Esophagus squamous epithelium (tissue), 5 donors: ENCODE results near the gene GPR156. TPM values are rescaled to one million over a fixed set of nuclear protein-coding genes. Genes with fewer than 3 reads are reported as not detected.

Experiments used
- DNase-seq: peaks from one replicate; lab custom pipeline; 2025; lab: John Stamatoyannopoulos, UW
- H3K27ac ChIP-seq, 4 donors: fragments of 200-600 bp; sonication (generic); one replicate each; pipeline ENCODE4 v1.5.1; 2016 to 2019; ENCODE audit warnings: mild to moderate bottlenecking in 1 of 4
- H3K27me3 ChIP-seq, 4 donors: fragments of 200-600 bp; sonication (generic); 1 replicate in 3 of 4; 2 replicates in 1 of 4; pipeline versions ENCODE4 v1.5.1 to v1.6.0; 2017 to 2021; ENCODE audit warnings: antibody characterized with exemption in 1 of 4
- H3K36me3 ChIP-seq, 3 donors: fragments of 200-600 bp; sonication (generic); one replicate each; pipeline ENCODE4 v1.5.1; 2016 to 2019
- H3K4me1 ChIP-seq, 3 donors: fragments of 200-600 bp; sonication (generic); one replicate each; pipeline ENCODE4 v1.5.1; 2017 to 2019
- H3K4me3 ChIP-seq, 4 donors: fragments of 200-600 bp; sonication (generic); 1 replicate in 3 of 4; 2 replicates in 1 of 4; pipeline ENCODE4 v1.5.1; 2016 to 2019; ENCODE audit warnings: mild to moderate bottlenecking in 2 of 4, moderate library complexity in 1 of 4
- H3K9me3 ChIP-seq, 3 donors: fragments of 200-600 bp; sonication (generic); one replicate each; pipeline ENCODE4 v1.5.1; 2016 to 2019
- CTCF ChIP-seq, 6 experiments: fragments of 450-650 bp in 4 of 6; fragments of 200-600 bp in 2 of 6; sonication (generic) in 2 of 6; IDR thresholded peaks; one replicate each; pipeline ENCODE4 v1.5.1; 2016 to 2019; ENCODE audit warnings: antibody characterized with exemption in 6 of 6, mild to moderate bottlenecking in 4 of 6, moderate library complexity in 4 of 6
- POLR2A ChIP-seq, 4 donors: fragments of 450-650 bp; IDR thresholded peaks; one replicate each; pipeline ENCODE4 v1.6.1; 2017; ENCODE audit warnings: antibody characterized with exemption in 4 of 4, mild to moderate bottlenecking in 4 of 4, moderate library complexity in 3 of 4
- WGBS, 2 donors: methylation state at CpG; one replicate each; pipeline ENCODE4 v1.1.5; 2018; 5-methylcytosine and 5-hydroxymethylcytosine counted together
- intact Hi-C: fragments of 100-400 bp; cut with DNase I; formaldehyde crosslinking; loops from one replicate; pipeline ENCODE4 v1.15.0; 2022
- total RNA-seq, 4 donors: library from RNA; depleted of rRNA; stranded (reverse); fragments of >200 nt; gene quantifications; one replicate each; pipeline ENCODE4 v1.1.0, GENCODE V29; 2016
- donor health status: DM: yes; HTN: yes; CAD: no.

Gene GPR156
- total RNA-seq, 4 donors from 2014 or later, result 0.19 to 0.94 (median 0.57) TPM; not detected in 1

GRCh38 chr3:120148187-120148949, 136.7 kb downstream of the GPR156 start:
- peak overlapping the region in 3 of 4 donors; percentile 60 to 73 (median 70) for H3K27ac ChIP-seq
- 85 to 100% methylated on average over 2 to 3 of the region's 3 CpGs for whole genome bisulfite sequencing, 2 donors

DNA sequence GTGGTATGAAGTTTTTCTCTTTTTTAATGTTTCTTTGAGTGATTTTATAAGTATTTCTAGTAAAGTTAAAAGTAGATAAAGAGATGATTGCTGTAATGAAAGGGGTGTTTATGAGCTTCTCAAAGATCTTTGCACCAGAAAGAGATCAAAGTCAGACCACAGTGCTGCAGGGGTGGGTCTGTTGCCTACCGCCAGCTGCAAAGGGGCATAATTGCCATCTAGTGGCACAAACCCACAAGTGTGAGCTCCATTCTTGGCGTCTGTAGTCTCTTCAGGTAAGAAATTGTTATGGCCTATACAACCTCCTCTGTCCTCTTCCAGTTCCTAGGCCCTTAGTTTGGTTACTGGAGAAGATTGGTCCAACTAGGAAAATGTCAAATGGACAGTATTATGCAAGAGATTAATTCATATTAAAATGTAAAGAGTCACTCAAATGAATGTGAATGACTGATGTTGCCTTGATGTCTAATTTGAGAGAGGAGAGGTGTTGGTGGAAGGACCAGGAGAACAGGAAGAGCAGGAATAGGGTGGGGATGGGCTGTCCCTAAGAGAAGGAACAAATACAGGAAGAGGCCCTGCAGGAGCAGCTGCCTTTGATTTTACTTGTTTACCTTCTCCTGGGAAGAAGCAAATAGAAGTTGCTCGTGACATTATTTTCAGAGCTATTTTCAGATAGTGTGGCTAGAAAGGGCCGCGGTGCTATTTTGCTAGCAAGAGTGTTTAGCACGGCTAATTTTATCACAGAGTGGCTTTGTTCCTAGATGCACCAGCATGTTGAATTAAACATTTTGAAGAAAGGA, 137.8 kb downstream of the GPR156 start:
- Histone ChIP-seq H3K36me3 (no peaks in the 10 kb centered on the region), H3K4me3 (no peak overlapping the region), H3K27me3 (peaks cover 0 to 13% (median 0%) of the 10 kb centered on the region in 4 donors), H3K9me3 (no peaks in the 10 kb centered on the region), H3K4me1 (peaks cover 10 to 38% (median 24%) of the 10 kb centered on the region in 3 donors), H3K27ac (peak overlapping the region; percentile 28 to 78 (median 66))
- peak in 2 of 6 experiments; percentile 11 to 27 for TF ChIP-seq CTCF (IDR thresholded peaks at IDR 0.05)
- no peak for TF ChIP-seq POLR2A (IDR thresholded peaks at IDR 0.05)
- WGBS, 2 donors, result 36 to 53% methylated on average over 6 of the region's 6 CpGs
- no peak for DNase-seq
- intact Hi-C loops, result no loop called here

More at GRCh38 chr3:120148187-120148949, 136.7 kb downstream of the GPR156 start:
- H3K36me3 ChIP-seq, result no peaks in the 10 kb centered on the region
- no peak for TF ChIP-seq CTCF (IDR thresholded peaks at IDR 0.05)
- no peak for TF ChIP-seq POLR2A (IDR thresholded peaks at IDR 0.05)
- intact Hi-C loops, result no loop called here
- H3K4me3 ChIP-seq, result no peak overlapping the region
- H3K4me1 ChIP-seq, result peaks cover 10 to 44% (median 30%) of the 10 kb centered on the region in 3 donors
- DNase-seq, result no peak
- peaks cover 0 to 13% (median 0%) of the 10 kb centered on the region in 4 donors for H3K27me3 ChIP-seq
- H3K9me3 ChIP-seq, result no peaks in the 10 kb centered on the region

GRCh38 chr3:120145542-120146285, 139.3 kb downstream of the GPR156 start:
- intact Hi-C loops, result no loop called here
- DNase-seq, result no peak
- Histone ChIP-seq H3K4me1 (peaks cover 10 to 38% (median 24%) of the 10 kb centered on the region in 3 donors), H3K36me3 (no peaks in the 10 kb centered on the region), H3K27me3 (peaks cover 0 to 13% (median 0%) of the 10 kb centered on the region in 4 donors), H3K4me3 (no peak overlapping the region), H3K27ac (peak overlapping the region; percentile 7 to 55 (median 40)), H3K9me3 (no peaks in the 10 kb centered on the region)
- WGBS, 2 donors, result 36 to 40% methylated on average over 3 of the region's 3 CpGs
- TF ChIP-seq CTCF (IDR thresholded peaks at IDR 0.05) (no peak), POLR2A (IDR thresholded peaks at IDR 0.05) (no peak)

GRCh38 chr3:120144267-120144666, 140.8 kb downstream of the GPR156 start:
- TF ChIP-seq CTCF (IDR thresholded peaks at IDR 0.05) (no peak), POLR2A (IDR thresholded peaks at IDR 0.05) (no peak)
- intact Hi-C loops, result no loop called here
- 60 to 63% methylated on average over 2 to 4 of the region's 4 CpGs for WGBS, 2 donors
- H3K27ac ChIP-seq, result no peak overlapping the region
- H3K4me1 ChIP-seq, result peaks cover 10 to 38% (median 24%) of the 10 kb centered on the region in 3 donors
- H3K36me3 ChIP-seq, result no peaks in the 10 kb centered on the region
- DNase-seq, result no peak
- no peak overlapping the region for H3K4me3 ChIP-seq
- H3K27me3 ChIP-seq, result peaks cover 0 to 13% (median 0%) of the 10 kb centered on the region in 4 donors
- H3K9me3 ChIP-seq, result no peaks in the 10 kb centered on the region
